Renal cortex interstitium (tissue), 11 donors: ENCODE data around the gene PTGER3. TPM values are rescaled to one million over a fixed set of nuclear protein-coding genes. Genes with fewer than 3 reads are reported as not detected.
"Not testable (repeated sequence)": the region's sequence is repeated elsewhere in the genome, so short reads cannot be mapped to it uniquely, and the experiment has no call there.

Experiments used
- DNase-seq, 11 donors: peaks; one replicate each; pipeline ENCODE4 v3.0.0-alpha.2; 2013; ENCODE audit warnings: low read depth in 9 of 11, low spot score in 4 of 11; ENCODE audit errors: extremely low read depth in 1 of 11
- polyA plus RNA-seq, 3 donors: library from polyadenylated mRNA; unstranded; fragments of 120-200 nt; gene quantifications; one replicate each; pipeline ENCODE4 v1.2.1, GENCODE V29; 2013; ENCODE audit not compliant: insufficient read length in 3 of 3

The PTGER3 gene
- polyA plus RNA-seq, 3 donors: 36.6 to 66.3 (median 47.3) TPM

GRCh38 chr1:70979881-70980280 is 67.7 kb downstream of the PTGER3 start:
- no peak for DNase-seq

DNA sequence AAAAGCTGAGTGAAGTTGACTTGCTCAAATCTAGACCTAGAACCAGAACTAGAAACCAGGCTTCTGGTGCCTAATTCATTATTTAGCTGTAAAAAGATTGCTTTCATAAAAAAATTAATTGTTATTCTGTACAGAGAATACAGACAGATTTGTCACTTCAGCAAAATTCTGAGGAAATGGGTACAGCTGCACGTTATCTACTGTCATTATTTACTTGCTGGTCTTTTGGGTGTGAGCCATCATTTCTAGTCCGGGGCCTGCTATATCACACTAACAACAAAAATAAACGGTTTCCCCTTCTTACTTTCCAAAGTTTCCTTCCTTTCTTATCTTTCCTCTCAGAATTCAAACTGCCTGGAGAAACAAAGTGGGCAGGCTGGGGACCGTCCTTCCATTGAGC is 68.3 kb downstream of the PTGER3 start:
- no peak for DNase-seq

DNA sequence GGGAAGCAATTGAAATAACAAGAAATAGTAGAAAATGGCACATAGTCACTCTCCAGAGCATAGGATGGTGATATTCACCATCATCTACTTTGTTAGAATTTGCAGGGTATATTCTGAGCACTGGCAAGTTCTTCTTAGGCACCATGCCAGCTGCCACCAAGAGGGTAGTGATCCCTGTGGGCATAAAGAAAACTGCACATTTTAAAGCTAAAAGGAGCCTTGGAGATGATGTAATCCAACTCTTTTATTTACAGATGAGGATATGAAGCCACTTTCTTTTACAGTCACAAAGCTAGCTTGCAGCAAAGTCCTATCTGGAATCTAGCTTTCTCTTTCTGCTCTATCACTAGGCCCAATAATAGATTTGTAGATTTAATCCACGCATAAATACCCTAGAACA is 69.0 kb downstream of the PTGER3 start:
- no peak for DNase-seq

- no peak for DNase-seq
Measured at GRCh38 chr1:70977575-70977974, 70.0 kb downstream of the PTGER3 start.

GRCh38 chr1:70977041-70977440 is 70.6 kb downstream of the PTGER3 start:
- DNase-seq: no peak

DNA sequence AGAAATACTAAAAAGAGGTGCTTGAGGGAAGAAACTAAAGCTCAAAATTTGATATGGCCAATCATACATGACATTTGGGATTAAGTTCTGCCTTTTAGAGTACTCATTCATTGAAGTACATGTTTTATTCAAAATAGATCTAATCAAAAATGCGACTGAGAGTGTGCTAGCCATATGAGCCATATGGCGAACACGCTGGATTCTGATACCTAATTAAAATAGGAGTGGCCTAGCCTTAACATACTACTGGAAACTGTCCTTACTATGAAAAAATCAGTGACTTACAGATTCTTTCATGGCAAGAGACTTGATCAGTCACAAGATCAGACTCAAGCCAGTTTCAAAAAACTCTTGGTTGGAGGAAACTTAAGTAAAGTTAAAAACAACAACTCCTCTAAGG is 73.9 kb downstream of the PTGER3 start:
- DNase-seq: no peak

- no peak for DNase-seq
Measured at GRCh38 chr1:70970407-70970806, 77.2 kb downstream of the PTGER3 start.

DNA sequence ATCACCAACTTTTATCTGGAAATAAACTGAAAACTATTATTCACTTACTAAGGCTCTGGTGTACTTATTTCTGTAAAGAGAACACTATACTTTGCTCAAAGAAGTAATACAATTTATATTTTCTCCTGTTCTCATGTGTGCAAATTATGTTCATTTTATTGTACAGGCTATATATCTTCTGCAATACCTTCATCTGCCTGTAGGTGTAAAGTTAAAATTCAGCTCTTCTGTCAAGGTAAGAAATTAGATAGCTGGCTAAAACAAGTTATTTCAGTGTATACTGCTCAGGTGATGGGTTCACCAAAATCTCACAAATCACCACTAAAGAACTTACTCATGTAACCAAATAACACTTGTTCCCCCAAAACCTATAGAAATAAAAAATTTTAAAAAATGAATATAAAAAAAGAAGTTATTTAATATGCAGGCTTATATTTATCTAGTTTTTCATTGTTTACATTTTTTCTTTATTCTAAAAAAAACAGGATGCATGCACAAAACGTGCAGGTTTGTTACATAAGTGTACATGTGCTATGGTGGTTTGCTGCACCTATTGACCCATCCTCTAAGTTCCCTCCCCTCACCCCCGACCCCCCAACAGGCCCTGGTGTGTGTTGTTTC is 81.5 kb downstream of the PTGER3 start:
- no peak for DNase-seq

DNA sequence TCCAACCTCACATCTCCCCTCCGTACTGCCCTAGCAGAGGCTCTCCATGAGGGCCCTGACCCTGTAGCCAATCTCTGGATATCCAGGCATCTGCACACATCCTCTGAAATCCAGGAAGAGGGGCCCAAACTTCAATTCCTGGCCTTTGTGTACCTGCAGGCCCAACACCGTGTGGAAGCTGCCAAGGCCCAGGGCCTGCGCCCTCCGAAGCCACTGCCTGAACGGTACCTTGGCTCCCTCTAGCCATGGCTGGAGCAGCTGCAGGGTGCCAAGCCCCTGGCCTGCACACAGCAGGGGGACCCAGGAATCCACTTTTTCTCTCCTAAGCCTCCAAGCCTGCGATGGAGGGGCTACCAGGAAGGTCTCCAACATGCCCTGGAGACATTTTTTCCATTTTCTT is 84.2 kb downstream of the PTGER3 start:
- no peak for DNase-seq

GRCh38 chr1:70961374-70961975 is 86.1 kb downstream of the PTGER3 start:
- peak in 1 of 11 donors; percentile 0 for DNase-seq

GRCh38 chr1:70948396-70949017 is 99.1 kb downstream of the PTGER3 start:
- no peak for DNase-seq

DNA sequence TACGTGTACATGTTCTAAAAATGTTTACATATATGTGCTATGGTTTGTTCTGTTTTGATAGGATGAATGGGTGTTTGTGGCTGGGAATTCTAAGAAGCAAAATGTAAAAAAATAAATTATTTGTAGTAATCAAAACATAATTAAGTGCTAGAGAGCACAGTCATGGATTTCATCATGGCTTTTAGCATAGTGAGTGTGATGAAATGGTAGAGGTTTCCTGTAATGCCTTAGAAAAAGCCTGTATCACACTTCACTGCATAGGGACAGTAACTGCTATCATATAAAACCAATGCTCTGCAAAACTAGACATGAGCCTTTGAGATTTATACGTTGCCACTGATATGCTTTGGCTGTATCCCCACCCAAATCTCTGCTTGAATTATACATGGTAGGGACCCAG is 99.8 kb downstream of the PTGER3 start:
- DNase-seq: no peak

GRCh38 chr1:70945676-70946075 is 101.9 kb downstream of the PTGER3 start:
- DNase-seq: no peak

- no peak for DNase-seq
Measured at GRCh38 chr1:70945251-70945650, 102.4 kb downstream of the PTGER3 start.

GRCh38 chr1:70941563-70941962 is 106.1 kb downstream of the PTGER3 start:
- DNase-seq: no peak

DNA sequence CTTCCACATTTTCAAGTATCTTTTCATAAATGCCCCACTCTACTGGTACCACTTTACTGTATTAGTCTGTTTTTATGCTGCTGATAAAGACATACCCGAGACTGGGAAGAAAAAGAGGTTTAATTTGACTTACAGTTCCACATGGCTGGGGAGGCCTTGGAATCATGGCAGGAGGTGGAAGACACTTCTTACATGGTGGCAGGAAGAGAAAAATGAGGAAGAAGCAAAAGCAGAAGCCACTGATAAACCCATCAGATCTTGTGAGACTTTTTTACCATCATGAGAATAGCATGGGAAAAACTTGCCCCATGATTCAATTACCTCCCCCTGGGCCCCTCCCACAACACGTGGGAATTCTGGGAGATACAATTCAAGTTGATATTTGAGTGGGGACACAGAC is 107.2 kb downstream of the PTGER3 start:
- DNase-seq: not testable (repeated sequence)

GRCh38 chr1:70934194-70934961 is 113.2 kb downstream of the PTGER3 start:
- no peak for DNase-seq

GRCh38 chr1:70930062-70930461 is 117.6 kb downstream of the PTGER3 start:
- DNase-seq: no peak

GRCh38 chr1:70922196-70922595 is 125.4 kb downstream of the PTGER3 start:
- DNase-seq: no peak
